Mesenchymal stem cell (in vitro differentiated cells and primary cell): ENCODE data around the gene CCDC97.
"Not testable (repeated sequence)": the region's sequence is repeated elsewhere in the genome, so short reads cannot be mapped to it uniquely, and the experiment has no call there.

ENCODE experiments used
- DNase-seq: peaks from one replicate; pipeline ENCODE4 v3.0.0-alpha.2; 2013
- H2AFZ ChIP-seq: one replicate; pipeline ENCODE4 v1.6.1; 2013; ENCODE audit warnings: low read depth, mild to moderate bottlenecking, control low read depth, inconsistent platforms, low read length, moderate library complexity
- H2AK5ac ChIP-seq: 2 replicates; pipeline ENCODE4 v1.6.1; 2013; ENCODE audit warnings: low read length, moderate library complexity, mild to moderate bottlenecking, inconsistent platforms; ENCODE audit not compliant: severe bottlenecking
- H2BK120ac ChIP-seq: one replicate; pipeline ENCODE4 v1.6.1; 2013; ENCODE audit warnings: low read depth, mild to moderate bottlenecking, inconsistent platforms, low read length, moderate library complexity
- H2BK12ac ChIP-seq, 2 experiments: one replicate each; pipeline ENCODE4 v1.6.1; 2013; ENCODE audit warnings: inconsistent platforms in 2 of 2, low read length in 2 of 2, mild to moderate bottlenecking in 2 of 2, moderate library complexity in 2 of 2, control low read depth in 1 of 2
- H2BK15ac ChIP-seq: one replicate; pipeline ENCODE4 v1.6.1; 2013; ENCODE audit warnings: mild to moderate bottlenecking, low read depth, inconsistent platforms; ENCODE audit not compliant: poor library complexity, severe bottlenecking
- H2BK5ac ChIP-seq: 2 replicates; pipeline ENCODE4 v1.6.1; 2013; ENCODE audit warnings: low read depth, mild to moderate bottlenecking, low read length, control low read depth, inconsistent platforms; ENCODE audit not compliant: poor library complexity, severe bottlenecking
- H3K14ac ChIP-seq, 2 experiments: one replicate each; pipeline ENCODE4 v1.6.1; 2013; ENCODE audit warnings: inconsistent platforms in 2 of 2, low read length in 2 of 2, control low read depth in 1 of 2, mild to moderate bottlenecking in 1 of 2, moderate library complexity in 1 of 2
- H3K18ac ChIP-seq, 2 experiments: one replicate each; pipeline ENCODE4 v1.6.1; 2013; ENCODE audit warnings: inconsistent platforms in 2 of 2, low read length in 2 of 2, control low read depth in 1 of 2, low read depth in 1 of 2, mild to moderate bottlenecking in 1 of 2
- H3K23ac ChIP-seq, 2 experiments: one replicate each; pipeline ENCODE4 v1.6.1; 2013; ENCODE audit warnings: inconsistent platforms in 2 of 2, low read length in 2 of 2, mild to moderate bottlenecking in 2 of 2, moderate library complexity in 2 of 2, control low read depth in 1 of 2
- H3K27ac ChIP-seq: 2 replicates; pipeline ENCODE4 v1.5.1; 2013; ENCODE audit warnings: mild to moderate bottlenecking, moderate library complexity, low read length, control low read depth, inconsistent platforms; ENCODE audit not compliant: poor library complexity, severe bottlenecking
- H3K27me3 ChIP-seq, 2 experiments: 2 replicates each; pipeline versions ENCODE4 v1.6.1 to v1.7.0; 2013; ENCODE audit warnings: low read length in 2 of 2, mild to moderate bottlenecking in 2 of 2, moderate library complexity in 2 of 2, control low read depth in 1 of 2, inconsistent platforms in 1 of 2; ENCODE audit not compliant: control insufficient read depth in 1 of 2, insufficient read depth in 1 of 2
- H3K36me3 ChIP-seq, 2 experiments: 2 replicates each; pipeline versions ENCODE4 v1.6.1 to v1.7.0; 2013; ENCODE audit warnings: low read length in 2 of 2, control low read depth in 1 of 2, inconsistent platforms in 1 of 2, low read depth in 1 of 2, mild to moderate bottlenecking in 1 of 2; ENCODE audit not compliant: insufficient read depth in 2 of 2, control insufficient read depth in 1 of 2
- H3K4ac ChIP-seq, 2 experiments: one replicate each; pipeline ENCODE4 v1.6.1; 2013; ENCODE audit warnings: inconsistent platforms in 2 of 2, low read length in 2 of 2, mild to moderate bottlenecking in 2 of 2, moderate library complexity in 2 of 2, control low read depth in 1 of 2, low read depth in 1 of 2
- H3K4me1 ChIP-seq: 2 replicates; pipeline ENCODE4 v1.6.1; 2013; ENCODE audit warnings: low read depth, low read length, control low read depth; ENCODE audit not compliant: control insufficient read depth, insufficient read depth
- H3K4me2 ChIP-seq: 2 replicates; pipeline ENCODE4 v1.6.1; 2013; ENCODE audit warnings: low read length, mild to moderate bottlenecking, inconsistent platforms; ENCODE audit not compliant: poor library complexity, severe bottlenecking
- H3K4me3 ChIP-seq, 2 experiments: 2 replicates each; pipeline versions ENCODE4 v1.5.1 to v1.7.0; 2013; ENCODE audit warnings: low read length in 2 of 2, mild to moderate bottlenecking in 2 of 2, control low read depth in 1 of 2, low read depth in 1 of 2; ENCODE audit not compliant: insufficient read depth in 1 of 2
- H3K79me1 ChIP-seq: replicated peaks from 2 replicates; pipeline ENCODE4 v1.6.1; 2013; ENCODE audit warnings: mild to moderate bottlenecking, control low read depth, low read length, inconsistent platforms; ENCODE audit not compliant: poor library complexity, severe bottlenecking
- H3K9ac ChIP-seq: 2 replicates; pipeline ENCODE4 v1.7.0; 2013; ENCODE audit warnings: mild to moderate bottlenecking, low read length, moderate library complexity
- H3K9me3 ChIP-seq: 2 replicates; pipeline ENCODE4 v1.7.0; 2013; ENCODE audit warnings: mild to moderate bottlenecking, low read length; ENCODE audit not compliant: control insufficient read depth
- H4K8ac ChIP-seq: one replicate; pipeline ENCODE4 v1.6.1; 2013; ENCODE audit warnings: inconsistent platforms, mild to moderate bottlenecking, low read length, moderate library complexity
- H4K91ac ChIP-seq: one replicate; pipeline ENCODE4 v1.6.1; 2013; ENCODE audit warnings: mild to moderate bottlenecking, low read length, inconsistent platforms
- WGBS: methylation state at CpG from one replicate; pipeline ENCODE4 v1.1.7; 2013; ENCODE audit warnings: mixed read lengths; 5-methylcytosine and 5-hydroxymethylcytosine counted together

The CCDC97 gene

GRCh38 chr19:41276231-41276630 is 33.7 kb upstream of the CCDC97 start:
- Histone ChIP-seq H3K4ac (no peak overlapping the region), H3K9ac (no peak overlapping the region), H2BK120ac (no peak overlapping the region), H3K27me3 (no peaks in the 10 kb centered on the region), H3K9me3 (no peaks in the 10 kb centered on the region), H4K8ac (no peak overlapping the region), H3K4me1 (no peaks in the 10 kb centered on the region), H4K91ac (no peak overlapping the region), H2AFZ (no peak overlapping the region), H2BK15ac (no peak overlapping the region), H3K36me3 (peaks cover 73 to 99% of the 10 kb centered on the region in 2 experiments), H3K27ac (no peak overlapping the region), H3K4me2 (no peak overlapping the region), H3K79me1 (peaks cover 50% of the 10 kb centered on the region), H2AK5ac (no peak overlapping the region), H2BK5ac (no peak overlapping the region), H3K18ac (no peak overlapping the region), H3K23ac (no peak overlapping the region), H2BK12ac (no peak overlapping the region), H3K4me3 (no peak overlapping the region), H3K14ac (no peak overlapping the region)
- no peak for DNase-seq
- WGBS: 88% methylated on average over 2 of the region's 3 CpGs

DNA sequence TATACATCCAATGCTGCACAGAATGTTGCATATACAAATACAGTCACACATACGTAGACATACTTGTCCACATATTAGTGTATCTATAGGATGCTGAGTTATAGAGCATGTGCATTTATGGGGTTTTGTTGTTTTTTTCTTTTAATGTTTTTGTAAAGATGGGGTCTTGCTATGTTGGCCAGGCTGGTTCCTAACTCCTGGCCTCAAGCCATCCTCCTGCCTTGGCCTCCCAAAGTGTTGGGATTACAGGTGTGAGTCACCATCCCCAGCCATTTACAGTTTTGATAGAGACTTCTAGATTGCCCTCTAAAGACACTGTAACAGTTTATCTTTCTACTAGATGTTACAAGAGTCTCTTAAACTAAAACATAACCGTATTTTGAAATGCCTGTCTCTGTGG is 31.5 kb upstream of the CCDC97 start:
- Histone ChIP-seq H2BK120ac (no peak overlapping the region), H3K4me1 (no peaks in the 10 kb centered on the region), H3K4me3 (no peak overlapping the region), H3K4ac (no peak overlapping the region), H2BK15ac (no peak overlapping the region), H4K8ac (no peak overlapping the region), H4K91ac (no peak overlapping the region), H3K14ac (no peak overlapping the region), H2BK12ac (no peak overlapping the region), H2AFZ (no peak overlapping the region), H3K9me3 (no peaks in the 10 kb centered on the region), H3K4me2 (no peak overlapping the region), H3K27ac (no peak overlapping the region), H3K9ac (no peak overlapping the region), H3K36me3 (peaks cover 61 to 96% of the 10 kb centered on the region in 2 experiments), H2AK5ac (no peak overlapping the region), H3K18ac (no peak overlapping the region), H2BK5ac (no peak overlapping the region), H3K23ac (no peak overlapping the region), H3K27me3 (no peaks in the 10 kb centered on the region), H3K79me1 (peaks cover 38% of the 10 kb centered on the region)
- WGBS: 100% methylated on average over 1 of the region's 2 CpGs
- DNase-seq: no peak

GRCh38 chr19:41288673-41289530 is 21.1 kb upstream of the CCDC97 start:
- no peak overlapping the region for H2BK15ac ChIP-seq
- no peaks in the 10 kb centered on the region for H3K27me3 ChIP-seq
- no peak overlapping the region for H4K91ac ChIP-seq
- H3K9me3 ChIP-seq: no peaks in the 10 kb centered on the region
- no peak overlapping the region for H2BK12ac ChIP-seq
- H3K4me3 ChIP-seq: no peak overlapping the region
- no peak overlapping the region for H2AFZ ChIP-seq
- DNase-seq: no peak
- H2BK5ac ChIP-seq: no peak overlapping the region
- no peak overlapping the region for H3K27ac ChIP-seq
- H4K8ac ChIP-seq: no peak overlapping the region
- H3K4me1 ChIP-seq: no peaks in the 10 kb centered on the region
- H2AK5ac ChIP-seq: no peak overlapping the region
- H3K36me3 ChIP-seq: peaks cover 72 to 88% of the 10 kb centered on the region in 2 experiments
- no peak overlapping the region for H3K23ac ChIP-seq
- no peak overlapping the region for H3K18ac ChIP-seq
- peaks cover 35% of the 10 kb centered on the region for H3K79me1 ChIP-seq
- WGBS: 100% methylated on average over 2 of the region's 3 CpGs
- no peak overlapping the region for H3K4ac ChIP-seq
- H2BK120ac ChIP-seq: no peak overlapping the region
- no peak overlapping the region for H3K14ac ChIP-seq
- H3K9ac ChIP-seq: no peak overlapping the region
- H3K4me2 ChIP-seq: no peak overlapping the region

GRCh38 chr19:41289814-41290213 is 20.2 kb upstream of the CCDC97 start:
- WGBS: 95% methylated on average over 7 of the region's 8 CpGs
- H2BK120ac ChIP-seq, H2BK15ac ChIP-seq, H3K4ac ChIP-seq, H3K14ac ChIP-seq, H3K4me2 ChIP-seq, H2AFZ ChIP-seq, H2BK5ac ChIP-seq, H3K27ac ChIP-seq, H3K18ac ChIP-seq, H3K9me3 ChIP-seq, H3K27me3 ChIP-seq, H3K9ac ChIP-seq, H3K4me1 ChIP-seq, H2AK5ac ChIP-seq, H4K91ac ChIP-seq, H3K23ac ChIP-seq, H3K4me3 ChIP-seq, DNase-seq, H2BK12ac ChIP-seq, H4K8ac ChIP-seq: not testable (repeated sequence)
- H3K79me1 ChIP-seq: peaks cover 37% of the 10 kb centered on the region
- peaks cover 73 to 90% of the 10 kb centered on the region in 2 experiments for H3K36me3 ChIP-seq
